Cardiac fibroblast (primary cell): ENCODE measurements around the gene TSPAN7.

Experiments used
- DNase-seq, 2 donors: peaks; one replicate each; pipeline versions ENCODE4 v3.0.0 to v3.0.0-alpha.2; 2010; ENCODE audit warnings: low read depth in 2 of 2
- H3K4me3 ChIP-seq, 2 donors: replicated peaks in 1 of 2; 1 replicate in 1 of 2; 2 replicates in 1 of 2; pipeline ENCODE4 v1.5.1; 2011; ENCODE audit warnings: low read depth in 2 of 2, low read length in 2 of 2, mild to moderate bottlenecking in 2 of 2, moderate library complexity in 1 of 2
- CTCF ChIP-seq: IDR thresholded peaks from one replicate; pipeline ENCODE4 v1.5.1; 2011; ENCODE audit warnings: low read depth, mild to moderate bottlenecking, low read length, inconsistent platforms

The TSPAN7 gene

GRCh38 chrX:38538134-38538533 lies 23.2 kb upstream of the TSPAN7 start:
- no peak for TF ChIP-seq CTCF
- no peak overlapping the region for H3K4me3 ChIP-seq
- no peak for DNase-seq

GRCh38 chrX:38539748-38540147 lies 21.6 kb upstream of the TSPAN7 start:
- DNase-seq: no peak
- no peak overlapping the region for H3K4me3 ChIP-seq
- TF ChIP-seq CTCF: no peak

- H3K4me3 ChIP-seq: no peak overlapping the region
- no peak for TF ChIP-seq CTCF
- no peak for DNase-seq
Observed at GRCh38 chrX:38548508-38548907, 12.8 kb upstream of the TSPAN7 start.

- no peak for TF ChIP-seq CTCF
- DNase-seq: no peak
- no peak overlapping the region for H3K4me3 ChIP-seq
Observed at GRCh38 chrX:38552721-38553120, 8.6 kb upstream of the TSPAN7 start.

GRCh38 chrX:38558686-38559085 lies 2.7 kb upstream of the TSPAN7 start:
- peak in 1 of 2 donors; percentile 10 for DNase-seq

GRCh38 chrX:38560776-38561125 lies 591 bp upstream of the TSPAN7 start:
- DNase-seq: no peak
- no peak for TF ChIP-seq CTCF
- peak overlapping the region; percentile 40 to 48 for H3K4me3 ChIP-seq

More at GRCh38 chrX:38558686-38559085, 2.7 kb upstream of the TSPAN7 start:
- no peak overlapping the region for H3K4me3 ChIP-seq
- no peak for TF ChIP-seq CTCF

- H3K4me3 ChIP-seq: peak overlapping the region in 1 of 2 donors; percentile 36
- TF ChIP-seq CTCF: no peak
- DNase-seq: no peak
Observed at GRCh38 chrX:38561951-38562719, 793 bp downstream of the TSPAN7 start.
